Body of pancreas (tissue), 4 donors: Measurements from ENCODE around the gene FCRL6. TPM values are rescaled to one million over a fixed set of nuclear protein-coding genes. Genes with fewer than 3 reads are reported as not detected.

Experiments
- ATAC-seq: fragments of 150-250 bp; one replicate; pipeline ENCODE4 v1.9.1; 2016
- DNase-seq, 4 donors: peaks; one replicate each; pipeline ENCODE4 v3.0.0-alpha.2; 2019
- H3K27ac ChIP-seq, 4 donors: fragments of 200-600 bp; sonication (generic); 1 replicate in 3 of 4; 2 replicates in 1 of 4; pipeline versions ENCODE4 v1.5.1 to v1.6.1; 2016 to 2019; ENCODE audit warnings: mild to moderate bottlenecking in 1 of 4, mixed read lengths in 1 of 4, moderate library complexity in 1 of 4
- H3K27me3 ChIP-seq, 2 donors: fragments of 200-600 bp; sonication (generic); one replicate each; pipeline ENCODE4 v1.6.0; 2016; ENCODE audit warnings: mild to moderate bottlenecking in 1 of 2
- H3K36me3 ChIP-seq, 2 donors: fragments of 200-600 bp; sonication (generic); replicated peaks in 1 of 2; 2 replicates each; pipeline ENCODE4 v1.5.1; 2016; ENCODE audit warnings: low read depth in 2 of 2; ENCODE audit not compliant: insufficient read depth in 1 of 2
- H3K4me1 ChIP-seq: fragments of 200-600 bp; sonication (generic); one replicate; pipeline ENCODE4 v1.6.0; 2016
- H3K4me3 ChIP-seq, 2 donors: fragments of 200-600 bp; sonication (generic); 1 replicate in 1 of 2; 2 replicates in 1 of 2; pipeline ENCODE4 v1.5.1; 2016 to 2019
- H3K9me3 ChIP-seq, 3 donors: fragments of 200-600 bp; sonication (generic); 1 replicate in 2 of 3; 2 replicates in 1 of 3; pipeline ENCODE4 v1.5.1; 2016
- CTCF ChIP-seq, 7 experiments: fragments of 450-650 bp in 4 of 7; fragments of 200-600 bp in 3 of 7; sonication (generic) in 3 of 7; IDR thresholded peaks; one replicate each; pipeline ENCODE4 v1.5.1; 2016 to 2019; ENCODE audit warnings: antibody characterized with exemption in 7 of 7
- POLR2A ChIP-seq, 3 donors: fragments of 450-650 bp; IDR thresholded peaks; one replicate each; pipeline ENCODE4 v1.6.1; 2016; ENCODE audit warnings: antibody characterized with exemption in 3 of 3, mild to moderate bottlenecking in 2 of 3
- WGBS, 2 donors: methylation state at CpG; one replicate each; pipeline ENCODE4 v1.1.5; 2017; 5-methylcytosine and 5-hydroxymethylcytosine counted together
- intact Hi-C: fragments of 100-400 bp; cut with DNase I; formaldehyde crosslinking; loops from one replicate; pipeline ENCODE4 v1.15.1; 2023
- total RNA-seq, 2 donors: library from RNA; depleted of rRNA; stranded (reverse); fragments of >200 nt; gene quantifications; one replicate each; pipeline ENCODE4 v1.1.0, GENCODE V29; 2016

Gene FCRL6
- total RNA-seq, 2 donors from 2014 or later, result 6.3 TPM; not detected in 1

- no peak for TF ChIP-seq CTCF (IDR thresholded peaks at IDR 0.05)
- no peak for TF ChIP-seq POLR2A (IDR thresholded peaks at IDR 0.05)
- DNase-seq (no peak), ATAC-seq (no peak)
- intact Hi-C loops, result no loop called here
- no peaks in the 10 kb centered on the region for H3K36me3 ChIP-seq
- 78 to 87% methylated on average over 2 of the region's 2 CpGs for WGBS, 2 donors
- no peak overlapping the region for H3K27ac ChIP-seq
- no peaks in the 10 kb centered on the region for H3K9me3 ChIP-seq
- H3K4me1 ChIP-seq, result peaks cover 12% of the 10 kb centered on the region
- no peak overlapping the region for H3K4me3 ChIP-seq
- no peaks in the 10 kb centered on the region for H3K27me3 ChIP-seq
Observed at GRCh38 chr1:159849626-159850366, 47.6 kb downstream of the FCRL6 start.

GRCh38 chr1:159851407-159851806 is 49.2 kb downstream of the FCRL6 start:
- no peak for DNase-seq
- intact Hi-C loops, result no loop called here
- whole genome bisulfite sequencing, 2 donors, result 63 to 82% methylated on average over 1 of the region's 1 CpG
- ATAC-seq, result no peak
- Histone ChIP-seq H3K27me3 (no peaks in the 10 kb centered on the region), H3K27ac (no peak overlapping the region), H3K4me1 (peaks cover 18% of the 10 kb centered on the region), H3K9me3 (no peaks in the 10 kb centered on the region), H3K36me3 (no peaks in the 10 kb centered on the region), H3K4me3 (no peak overlapping the region)
- no peak for TF ChIP-seq POLR2A (IDR thresholded peaks at IDR 0.05)
- TF ChIP-seq CTCF (IDR thresholded peaks at IDR 0.05), result no peak

- whole genome bisulfite sequencing, 2 donors, result 18 to 20% methylated on average over 6 of the region's 6 CpGs
Observed at GRCh38 chr1:159853417-159854115, 51.4 kb downstream of the FCRL6 start.

GRCh38 chr1:159854116-159854692 is 52.0 kb downstream of the FCRL6 start:
- H3K9me3 ChIP-seq, result no peaks in the 10 kb centered on the region
- H3K27ac ChIP-seq, result peak overlapping the region; percentile 92 to 94 (median 92)
- WGBS, 2 donors, result 2% methylated on average over 24 to 28 of the region's 31 CpGs
- DNase-seq (peak; percentile 79 to 88 (median 86)), ATAC-seq (peak; percentile 78)
- H3K4me3 ChIP-seq, result peak overlapping the region; percentile 55 to 57
- no peaks in the 10 kb centered on the region for H3K36me3 ChIP-seq
- H3K4me1 ChIP-seq, result peaks cover 18% of the 10 kb centered on the region
- TF ChIP-seq POLR2A (IDR thresholded peaks at IDR 0.05), result no peak
- no peak for TF ChIP-seq CTCF (IDR thresholded peaks at IDR 0.05)
- intact Hi-C loops, result no loop called here
- H3K27me3 ChIP-seq, result no peaks in the 10 kb centered on the region

More at GRCh38 chr1:159853417-159854115, 51.4 kb downstream of the FCRL6 start:
- H3K27ac ChIP-seq, result peak overlapping the region; percentile 92 to 94 (median 92)
- intact Hi-C loops, result no loop called here
- H3K27me3 ChIP-seq, result no peaks in the 10 kb centered on the region
- no peak for ATAC-seq
- H3K36me3 ChIP-seq, result no peaks in the 10 kb centered on the region
- H3K4me1 ChIP-seq, result peaks cover 18% of the 10 kb centered on the region
- H3K4me3 ChIP-seq, result peak overlapping the region in 1 of 2 donors; percentile 57
- no peak for DNase-seq
- H3K9me3 ChIP-seq, result no peaks in the 10 kb centered on the region
- TF ChIP-seq POLR2A (IDR thresholded peaks at IDR 0.05) (no peak), CTCF (IDR thresholded peaks at IDR 0.05) (no peak)
